NCI-H2029 (cell line): ENCODE results near the gene PREP.
A peak's percentile ranks its signal among the peaks of the same experiment; 100 is the strongest.
"Not testable (repeated sequence)": the region's sequence is repeated elsewhere in the genome, so short reads cannot be mapped to it uniquely, and the experiment has no call there.

Experiments
- DNase-seq: peaks from one replicate; lab custom pipeline; 2025; lab: John Stamatoyannopoulos, UW

PREP gene

DNA sequence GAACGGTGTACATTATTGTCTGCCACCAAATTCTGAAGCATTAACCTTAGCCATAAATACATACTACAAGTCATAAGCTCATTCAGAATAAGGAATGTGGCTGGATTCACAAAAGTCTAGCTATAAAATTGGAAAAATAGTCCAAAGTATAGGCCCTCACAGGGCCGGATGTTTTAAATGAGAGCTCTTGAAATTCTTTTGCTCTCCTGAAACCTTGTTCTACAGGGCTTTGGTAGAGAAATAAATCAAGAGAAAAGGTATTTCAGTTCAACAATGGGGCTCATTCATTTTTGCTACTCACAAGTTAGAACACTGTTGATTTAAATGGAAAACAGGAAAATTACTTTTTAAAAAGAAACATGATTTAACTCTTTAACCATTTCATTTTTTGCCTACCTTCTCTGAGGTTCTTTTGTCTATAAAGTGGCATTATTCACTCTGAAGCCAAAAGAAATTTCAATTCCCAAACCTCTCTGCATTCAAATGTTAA lies 58.0 kb downstream of the PREP start:
- DNase-seq: no peak

DNA sequence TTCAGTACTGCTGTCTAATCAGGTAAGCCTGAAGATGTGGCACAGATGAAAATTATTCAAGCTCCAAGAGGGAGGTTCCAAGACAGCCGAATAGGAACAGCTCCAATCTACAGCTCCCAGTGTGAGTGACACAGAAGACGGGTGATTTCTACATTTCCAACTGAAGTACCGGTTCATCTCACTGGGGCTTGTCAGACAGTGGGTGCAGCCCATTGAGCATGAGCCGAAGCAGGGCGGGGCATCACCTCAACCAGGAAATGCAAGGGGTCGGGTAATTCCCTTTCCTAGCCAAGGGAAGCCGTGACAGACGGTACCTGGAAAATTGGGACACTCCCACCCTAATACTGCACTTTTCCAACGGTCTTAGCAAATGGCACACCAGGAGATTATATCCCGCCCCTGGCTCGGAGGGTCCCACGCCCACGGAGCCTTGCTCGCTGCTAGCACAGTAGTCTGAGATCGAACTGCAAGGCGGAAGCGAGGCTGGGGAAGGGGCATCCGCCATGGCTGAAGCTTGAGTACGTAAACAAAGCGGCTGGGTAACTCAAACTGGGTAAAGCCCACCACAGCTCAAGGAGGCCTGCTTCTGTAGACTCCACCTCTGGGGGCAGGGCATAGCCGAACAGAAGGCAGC lies 64.4 kb downstream of the PREP start:
- not testable (repeated sequence) for DNase-seq

DNA sequence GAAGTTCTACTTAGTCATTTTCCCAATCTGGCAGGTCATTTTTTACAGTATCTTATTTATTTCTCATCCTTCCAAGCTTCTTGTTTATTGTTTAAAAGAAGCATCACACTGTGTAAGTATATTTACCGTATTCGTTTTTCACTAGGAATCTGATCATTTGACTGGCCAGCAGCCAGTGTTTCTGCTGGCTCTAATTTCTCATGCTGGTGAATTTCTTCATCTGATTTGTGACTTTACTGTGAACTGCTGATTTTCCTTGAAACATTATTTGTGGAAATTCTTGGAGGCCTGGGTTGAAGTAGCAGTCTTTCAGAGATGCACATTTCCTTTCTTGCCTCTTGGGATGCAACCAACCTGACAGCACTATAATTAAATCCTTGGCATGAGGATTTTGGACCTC lies 65.9 kb downstream of the PREP start:
- no peak for DNase-seq

DNA sequence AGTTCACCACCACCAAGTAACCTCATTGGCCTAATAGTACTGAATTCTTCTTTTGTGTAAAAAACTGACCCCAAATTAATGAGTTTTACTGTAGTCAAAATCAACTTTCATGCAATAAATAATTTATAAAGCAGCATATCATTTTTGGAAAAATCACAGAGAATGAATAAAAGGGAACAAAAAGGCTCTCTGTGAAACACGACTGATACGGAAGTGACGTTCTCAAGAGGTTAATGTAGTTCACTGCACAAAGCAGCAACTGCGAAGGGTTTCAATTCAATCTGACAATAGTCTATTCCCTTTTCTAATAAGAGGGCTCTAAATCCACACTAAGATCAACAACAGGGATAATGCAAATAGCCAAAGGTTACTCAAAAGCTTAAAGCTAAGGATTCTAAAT lies 70.3 kb downstream of the PREP start:
- no peak for DNase-seq

DNA sequence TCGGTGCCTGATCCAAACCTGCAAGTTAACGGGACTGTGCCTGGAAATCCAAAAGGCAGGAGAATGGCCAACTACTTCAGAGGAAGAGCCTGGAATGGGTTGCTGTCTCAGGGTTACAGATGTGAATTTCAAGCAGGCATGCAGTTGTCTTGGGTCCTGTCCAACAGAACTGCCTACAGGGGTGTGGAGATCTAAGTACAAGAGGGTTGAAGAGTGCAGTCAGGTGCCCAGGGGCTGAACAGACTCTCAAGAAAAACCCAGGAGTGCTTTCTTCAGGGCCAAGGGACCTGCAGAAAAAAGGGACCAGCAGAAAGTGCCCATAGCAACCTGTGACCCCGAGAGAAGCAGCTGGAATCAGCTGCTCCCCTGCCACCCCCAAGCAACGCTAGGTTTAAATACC lies 71.0 kb downstream of the PREP start:
- DNase-seq: no peak

DNA sequence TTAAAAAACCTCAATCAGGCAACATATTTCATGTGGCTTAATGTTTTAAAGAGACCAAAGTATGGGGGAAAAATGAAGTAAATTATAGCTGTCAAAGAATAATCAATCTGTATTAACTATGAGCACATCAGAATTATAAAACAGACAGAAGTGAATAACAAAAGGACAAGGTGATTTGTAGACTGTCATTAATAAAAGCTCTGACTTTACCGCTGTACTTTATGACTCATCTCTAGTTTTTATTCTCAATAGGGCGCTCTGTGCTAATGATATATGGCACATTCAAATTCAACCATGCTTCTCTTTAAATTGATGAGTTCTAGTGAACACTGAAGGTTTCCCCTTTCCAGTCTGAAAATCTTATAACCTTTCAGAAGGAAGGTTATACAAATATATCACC lies 72.0 kb downstream of the PREP start:
- no peak for DNase-seq

DNA sequence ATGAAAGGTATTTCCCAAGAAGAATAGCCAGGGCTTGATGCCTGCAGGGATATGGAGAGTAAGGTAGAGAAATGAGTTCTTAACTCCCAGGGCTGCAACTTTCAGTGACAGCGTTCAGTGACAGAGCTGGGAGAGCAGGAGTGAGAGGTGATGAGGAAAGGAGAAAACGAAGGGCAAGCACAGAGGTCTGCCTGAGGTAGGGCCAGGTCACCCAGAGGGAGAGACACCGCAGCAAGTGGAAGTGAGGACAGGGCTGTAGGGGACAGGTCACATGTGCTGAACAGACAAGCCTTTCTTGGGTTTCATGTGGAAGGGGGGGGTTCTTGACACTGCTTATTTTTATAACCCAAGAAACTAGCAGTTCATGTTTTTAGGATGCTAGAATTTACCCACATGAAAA lies 72.5 kb downstream of the PREP start:
- no peak for DNase-seq

DNA sequence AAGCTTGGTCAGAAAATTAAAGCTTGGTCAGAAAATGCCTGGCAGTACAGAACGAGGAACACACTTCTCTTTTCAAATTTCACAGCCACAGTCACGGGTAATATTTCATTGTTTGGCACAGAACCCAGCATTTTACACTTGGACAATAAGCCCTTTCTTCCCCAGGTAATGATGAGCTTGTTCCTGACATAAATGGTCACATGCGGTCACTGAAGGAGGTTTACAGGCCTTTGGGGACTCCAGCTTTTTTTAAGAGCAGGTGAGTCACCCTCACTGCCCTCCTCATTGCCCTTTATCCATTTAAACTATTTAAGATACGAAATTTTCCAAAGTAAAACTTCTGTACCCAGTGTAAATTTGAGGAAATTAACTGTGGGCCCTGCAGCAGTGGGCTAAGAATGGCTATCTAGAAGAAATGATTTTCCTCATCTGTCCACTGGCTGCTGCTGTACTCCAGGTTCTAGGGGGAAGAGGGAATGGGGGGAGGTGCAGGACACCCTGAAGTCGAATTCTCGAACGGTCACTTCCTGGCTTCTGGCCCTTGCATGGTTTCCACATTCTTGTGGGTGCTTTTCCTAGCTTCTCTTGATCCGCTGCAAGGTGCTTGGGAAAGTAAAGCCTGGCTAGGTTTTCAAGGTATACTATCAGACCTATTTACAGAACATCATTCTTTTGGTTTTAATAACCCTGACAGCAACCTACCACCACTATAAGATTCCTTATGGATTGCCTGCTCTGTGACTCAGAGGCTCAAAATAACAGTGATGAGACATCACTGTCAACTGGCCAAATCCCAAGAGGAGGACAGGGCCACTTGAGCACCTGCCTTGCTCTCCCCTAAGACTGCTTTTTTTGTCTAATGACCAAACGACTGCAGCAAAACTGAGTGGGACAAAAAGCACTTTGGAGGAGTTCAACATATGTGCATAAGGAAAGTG lies 75.8 kb downstream of the PREP start:
- peak; percentile 88 for DNase-seq

DNA sequence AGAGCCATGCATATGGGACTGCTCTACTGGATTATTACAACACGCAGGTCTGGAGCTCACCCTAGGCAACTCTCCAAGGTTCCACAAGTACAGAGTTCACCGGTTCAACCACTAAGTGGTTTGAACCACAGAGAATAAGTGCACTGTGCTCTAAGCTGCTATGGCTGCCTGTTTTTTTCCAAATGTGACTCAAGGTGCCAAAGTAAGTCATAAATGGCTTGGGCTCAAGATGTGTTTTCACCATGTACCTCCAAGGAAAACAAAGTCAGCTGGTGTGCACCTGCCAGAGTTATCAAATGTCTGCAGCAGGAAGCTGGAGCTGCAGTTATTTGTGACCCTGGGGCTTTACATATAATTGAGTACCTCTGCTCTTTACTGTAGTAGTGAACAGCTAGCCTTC lies 76.7 kb downstream of the PREP start:
- peak; percentile 90 for DNase-seq

DNA sequence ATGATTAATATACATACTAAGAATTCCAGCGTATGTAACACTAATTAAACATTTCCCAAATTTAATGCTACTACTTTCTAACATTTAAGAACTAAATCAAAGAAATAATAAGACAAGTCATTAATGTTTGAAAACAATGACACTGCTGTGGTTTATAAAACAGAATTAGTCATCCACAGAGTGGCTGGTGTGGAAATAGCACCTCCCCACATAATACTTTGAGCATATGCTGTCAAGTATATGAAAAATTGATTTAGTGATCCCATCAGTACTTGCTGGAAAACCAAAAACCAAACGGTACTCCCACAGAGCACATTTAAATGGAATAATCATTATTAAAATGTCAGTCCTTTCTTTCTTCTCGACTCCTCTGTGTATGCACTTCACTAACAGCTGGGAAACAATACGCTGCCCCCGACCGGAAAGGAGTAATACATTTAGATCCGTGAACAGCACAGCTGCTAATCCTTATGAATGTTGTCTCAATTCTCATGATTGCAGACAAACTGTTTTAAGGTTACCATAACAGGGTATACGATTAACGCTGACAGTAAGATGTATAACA lies 78.4 kb downstream of the PREP start:
- DNase-seq: no peak

DNA sequence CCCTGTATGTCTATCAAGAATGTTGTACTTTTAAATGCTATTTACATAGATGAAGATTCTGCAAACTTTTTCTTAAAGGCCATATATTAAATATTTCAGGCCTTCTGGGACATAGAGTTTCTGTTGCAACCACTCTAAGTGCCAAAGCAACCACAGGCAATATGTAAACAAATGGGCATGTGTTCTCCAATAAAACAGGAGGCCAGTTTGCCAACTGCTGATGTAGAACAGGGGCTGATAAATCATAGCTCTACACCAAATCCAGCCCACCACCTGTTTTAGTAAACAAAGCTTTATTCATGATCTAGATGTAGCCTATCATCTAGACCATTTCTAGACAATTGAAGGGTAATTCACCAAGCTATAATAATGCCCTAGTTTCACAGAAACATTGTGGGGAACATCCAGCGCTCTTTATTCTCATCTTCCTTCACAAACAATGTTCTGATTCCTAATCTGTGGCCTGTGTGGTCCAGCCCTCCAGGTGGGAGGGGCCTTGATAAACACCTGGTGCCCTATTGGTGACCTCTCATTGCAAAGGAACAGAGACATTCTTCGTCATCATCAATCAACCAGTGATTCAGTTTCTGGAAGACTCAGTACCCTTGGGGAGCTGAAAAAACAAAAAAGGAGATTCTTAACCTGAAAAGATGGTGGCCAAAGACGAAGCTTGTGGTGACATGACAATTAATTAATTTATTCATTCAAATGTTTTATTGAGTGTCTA lies 80.2 kb downstream of the PREP start:
- peak; percentile 42 for DNase-seq

DNA sequence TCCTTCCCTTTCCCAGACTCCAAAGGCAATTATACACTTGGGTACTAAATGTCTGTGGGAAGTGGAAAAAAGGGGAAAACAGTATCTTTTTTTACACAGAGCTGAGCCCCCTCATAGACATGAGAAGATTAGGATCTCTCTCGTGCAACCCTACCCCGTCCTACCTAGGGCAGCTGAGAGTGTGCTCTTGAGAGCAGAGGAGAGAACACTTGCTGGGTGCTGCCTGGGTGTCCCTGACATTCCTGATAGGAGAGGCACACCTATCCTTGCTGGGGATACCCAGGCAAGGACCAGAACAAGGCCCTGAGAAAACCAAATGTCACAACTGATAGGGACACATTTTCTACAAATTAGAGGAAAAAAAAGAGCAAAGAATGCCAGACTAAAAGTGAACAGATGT lies 81.2 kb downstream of the PREP start:
- DNase-seq: no peak

DNA sequence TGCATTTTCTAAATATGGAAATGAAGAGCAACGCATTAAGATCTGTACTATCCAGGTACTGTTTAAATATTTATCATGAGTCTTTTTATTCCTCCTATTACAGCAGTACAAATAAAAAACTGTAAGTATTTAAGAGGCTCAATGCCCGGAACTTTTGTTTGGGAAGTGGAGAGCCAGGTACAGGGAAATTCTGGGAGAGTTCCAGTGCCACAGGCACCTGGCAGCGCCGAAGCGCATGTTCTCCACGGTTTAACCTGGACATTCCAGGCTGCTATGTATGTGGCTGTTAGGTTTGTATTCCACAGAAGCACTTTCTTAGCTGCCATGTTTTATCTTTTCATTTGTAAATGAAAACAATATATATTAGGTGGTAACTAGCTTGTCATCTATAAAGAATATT lies 81.7 kb downstream of the PREP start:
- DNase-seq: peak; percentile 86

DNA sequence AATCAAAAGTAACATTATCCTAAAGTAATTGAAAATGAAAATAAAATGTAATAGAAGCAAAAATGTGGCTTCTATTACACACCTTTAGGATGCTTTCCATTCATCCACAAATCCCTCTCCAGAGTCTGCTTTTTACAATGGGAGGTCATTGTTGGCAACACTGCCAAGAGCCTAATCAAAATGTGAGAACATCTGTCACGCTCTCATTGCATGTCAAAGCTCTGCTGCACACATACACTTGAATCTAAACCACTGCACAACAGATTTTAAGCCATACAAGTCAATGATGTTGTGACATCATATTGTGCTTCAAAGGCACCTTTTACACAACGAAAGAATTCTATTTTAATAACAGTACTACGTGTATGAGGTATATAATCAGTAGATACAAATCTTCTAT lies 82.1 kb downstream of the PREP start:
- peak; percentile 93 for DNase-seq

DNA sequence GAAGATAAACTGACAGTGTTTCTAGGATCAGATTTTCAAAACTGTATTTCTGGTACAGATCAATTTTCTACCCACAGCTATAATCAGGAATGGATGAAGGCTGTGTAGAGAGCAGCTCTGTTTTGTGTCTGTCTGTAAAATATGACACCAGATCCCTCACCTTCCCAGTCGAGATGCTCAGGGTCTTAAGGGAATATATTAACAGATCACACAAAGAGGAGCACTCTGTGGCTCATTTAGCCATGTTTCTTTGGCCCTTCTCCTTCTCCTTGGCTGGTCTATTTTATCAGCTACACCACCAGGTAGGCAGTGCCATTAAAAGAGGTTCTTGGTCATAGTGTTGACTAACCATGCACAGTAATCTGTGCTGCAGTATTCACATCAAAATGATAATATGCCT lies 82.6 kb downstream of the PREP start:
- DNase-seq: peak; percentile 68

DNA sequence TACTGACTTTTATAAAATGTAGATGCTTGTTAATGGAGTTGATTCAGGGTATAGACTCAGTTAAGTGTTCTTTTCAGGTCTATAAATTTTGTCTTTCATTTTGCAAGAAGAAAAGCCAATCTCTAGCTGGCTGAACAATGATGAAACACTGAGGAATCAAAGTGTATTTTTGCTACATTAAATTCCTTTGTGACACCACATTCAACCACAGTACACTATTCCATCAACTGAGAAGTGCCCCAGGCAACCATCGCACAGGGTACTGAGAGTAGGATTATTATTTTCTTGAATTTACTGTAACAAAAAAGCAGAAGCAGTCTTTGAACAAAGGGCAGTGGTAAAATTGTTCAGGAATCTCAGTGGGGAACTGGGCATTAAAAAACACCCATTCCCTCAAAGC lies 83.6 kb downstream of the PREP start:
- DNase-seq: no peak

DNA sequence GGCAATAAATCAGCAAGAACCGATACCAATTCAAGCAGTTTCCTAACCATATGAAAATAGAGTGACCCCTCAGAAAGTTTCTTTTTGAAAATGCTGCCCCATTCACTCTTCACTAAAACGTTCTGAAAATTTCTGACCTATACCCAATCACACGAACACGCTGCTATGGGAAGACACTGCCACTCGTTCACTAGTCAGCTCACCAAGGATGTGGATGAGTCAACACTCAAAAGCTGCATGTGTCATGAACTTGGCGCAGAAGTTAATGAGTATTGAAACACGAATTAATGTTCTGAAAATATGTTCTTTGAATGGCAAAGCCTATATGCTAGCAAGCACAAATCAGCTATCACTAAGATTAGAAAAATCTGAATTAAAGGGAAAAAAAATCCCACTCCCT lies 84.2 kb downstream of the PREP start:
- no peak for DNase-seq

DNA sequence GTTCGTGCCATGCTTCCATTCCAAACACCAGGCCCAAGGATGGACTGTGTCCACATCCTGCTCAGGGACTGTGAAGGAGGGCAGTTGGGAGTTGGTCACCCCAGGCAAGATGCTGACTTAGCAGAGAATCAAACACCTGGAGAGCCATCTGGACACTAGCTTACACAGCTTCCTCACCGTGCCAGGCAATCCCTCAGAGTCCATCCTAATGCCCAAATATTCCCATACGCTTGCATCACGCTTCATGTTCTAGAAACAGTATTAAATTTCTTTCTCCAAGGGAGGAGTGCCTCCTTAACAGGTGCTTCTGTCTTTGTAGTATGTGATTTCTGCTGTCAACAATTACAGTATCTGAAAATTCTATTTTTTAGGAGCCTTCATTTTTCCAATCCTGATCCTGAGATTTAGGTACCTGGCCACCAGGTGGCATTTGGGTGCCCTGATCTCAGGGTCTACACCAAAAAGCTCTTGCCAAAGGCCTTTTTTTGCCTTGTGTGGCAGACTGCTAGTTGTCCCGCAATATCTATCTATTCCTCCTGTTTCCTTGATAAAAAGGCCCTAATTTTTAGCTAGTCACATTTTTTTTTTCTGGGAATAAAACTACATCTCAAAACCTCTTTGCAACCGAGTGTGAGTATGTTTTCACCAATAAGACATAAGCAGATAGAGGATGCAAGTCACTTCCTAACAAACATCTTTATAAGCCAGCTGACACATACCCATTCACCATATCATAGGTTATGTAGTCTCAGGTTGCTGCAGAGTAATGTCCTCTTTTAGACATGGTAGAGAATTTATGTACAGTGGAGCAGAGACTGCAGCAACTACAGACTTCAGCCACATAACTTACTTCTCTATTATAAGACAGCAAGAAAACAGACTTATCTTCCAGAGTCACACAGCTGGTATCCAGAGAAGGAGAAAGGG lies 85.0 kb downstream of the PREP start:
- peak; percentile 59 for DNase-seq

DNA sequence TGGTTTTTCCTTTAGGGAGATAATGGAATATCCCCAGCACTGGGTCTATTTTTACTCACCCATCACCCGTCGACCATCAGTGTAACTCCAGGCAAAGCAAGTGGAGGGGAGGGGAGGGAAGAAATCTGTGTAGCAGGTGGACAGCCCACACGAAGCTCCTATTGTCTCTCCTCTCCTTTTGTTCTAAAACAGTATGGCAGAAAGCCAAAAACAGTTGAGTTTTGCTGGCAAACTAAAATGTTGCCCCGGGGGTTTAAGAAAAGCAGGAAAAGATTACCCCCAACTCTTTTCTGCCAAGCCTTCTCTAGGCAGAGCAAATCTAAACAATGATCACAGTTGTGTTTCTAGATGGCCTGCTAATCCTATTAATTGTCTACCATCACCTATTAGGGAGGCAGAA lies 89.7 kb downstream of the PREP start:
- no peak for DNase-seq

DNA sequence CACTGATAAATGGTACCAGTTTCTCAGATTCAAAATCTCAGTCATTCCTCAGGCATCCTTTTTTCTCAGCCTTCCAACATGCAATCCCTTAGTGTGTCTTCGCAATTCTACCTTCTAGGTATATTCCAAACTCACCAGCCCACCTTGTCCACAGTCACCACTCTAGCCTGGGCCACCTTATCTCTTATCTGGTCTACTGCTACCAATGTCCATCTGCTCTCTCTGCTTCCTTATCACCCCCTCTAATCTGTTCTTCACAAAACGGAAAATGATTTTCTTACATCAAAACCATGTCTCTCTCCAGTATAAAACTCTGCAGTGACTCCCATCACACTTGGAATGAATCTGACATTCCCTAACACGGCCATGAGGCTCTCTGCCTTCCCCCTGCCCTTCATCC lies 91.9 kb downstream of the PREP start:
- no peak for DNase-seq

DNA sequence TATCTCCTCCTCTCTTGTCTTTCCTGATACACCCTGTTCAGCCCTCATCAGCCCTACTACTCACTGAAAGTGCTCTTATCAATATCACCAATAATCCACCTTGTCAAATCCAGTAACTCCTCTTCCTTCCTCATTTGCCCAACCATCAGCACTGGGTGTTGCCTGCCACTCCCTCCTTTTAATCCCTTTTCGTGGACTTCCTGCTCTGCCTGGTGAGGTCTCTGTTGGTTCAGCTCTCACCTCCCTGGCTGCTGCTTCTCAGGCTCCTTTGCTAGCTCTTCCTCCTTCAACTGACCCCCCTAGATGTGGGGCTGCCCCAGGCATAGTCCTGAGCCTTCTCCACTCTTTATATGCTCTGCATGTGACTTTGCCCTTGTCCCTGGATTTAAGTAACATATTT lies 92.5 kb downstream of the PREP start:
- no peak for DNase-seq
